ENCODE results near the gene TLR8. TPM values are rescaled to one million over a fixed set of nuclear protein-coding genes. Genes with fewer than 3 reads are reported as not detected.
A peak's percentile ranks its signal among the peaks of the same experiment; 100 is the strongest.
"Not testable (repeated sequence)": the region's sequence is repeated elsewhere in the genome, so short reads cannot be mapped to it uniquely, and the experiment has no call there.

Gene TLR8
- total RNA-seq, 2 donors from 2014 or later: 0.41 to 2.4 TPM

DNA sequence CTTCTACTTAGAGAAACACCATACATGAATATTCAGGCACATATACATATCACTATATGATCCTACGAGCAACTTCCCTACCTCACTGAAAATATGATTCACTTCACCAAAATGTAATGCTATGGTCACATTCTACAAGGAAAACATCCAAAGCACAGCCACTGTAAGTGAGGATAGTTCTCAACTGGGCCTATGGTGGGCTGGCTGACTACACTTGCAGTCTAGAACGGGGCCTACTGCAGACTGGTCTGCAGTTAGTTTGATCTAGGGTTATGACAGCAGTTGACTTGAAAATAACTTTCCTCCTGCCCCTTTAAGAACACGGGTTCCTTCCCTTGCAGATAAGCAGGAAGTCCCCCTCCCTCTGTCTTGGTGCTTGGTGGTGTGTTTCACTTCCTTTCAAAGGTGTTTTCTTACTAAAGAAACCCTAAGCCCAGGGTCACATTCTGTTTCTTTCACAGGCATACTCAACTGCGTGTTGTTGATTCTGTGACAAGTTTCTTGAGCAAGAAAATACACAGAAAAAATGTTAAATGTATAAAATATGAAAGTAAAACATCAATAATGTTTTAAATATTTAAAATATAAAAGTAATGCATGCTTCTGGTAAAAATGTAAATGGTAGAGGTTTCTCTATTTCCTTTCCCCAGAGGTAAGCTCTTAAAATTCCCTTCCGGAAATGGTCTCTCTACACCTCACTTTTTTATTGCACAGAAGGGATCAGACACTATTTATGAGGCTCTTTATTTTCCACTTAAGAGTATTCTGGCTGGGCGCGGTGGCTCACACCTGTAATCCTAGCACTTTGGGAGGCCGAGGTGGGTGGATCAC lies 50.5 kb downstream of the TLR8 start:
- DNase-seq (ENCODE audit: low spot score): no peak
- Histone ChIP-seq H3K27me3 (no peaks in the 10 kb centered on the region), H3K27ac (peak overlapping the region; percentile 55), H3K36me3 (no peaks in the 10 kb centered on the region), H3K9me3 (no peaks in the 10 kb centered on the region), H3K4me1 (peaks cover 0 to 14% of the 10 kb centered on the region in 2 donors), H3K4me3 (no peak overlapping the region)
- TF ChIP-seq CTCF (IDR thresholded peaks at IDR 0.05): no peak

DNA sequence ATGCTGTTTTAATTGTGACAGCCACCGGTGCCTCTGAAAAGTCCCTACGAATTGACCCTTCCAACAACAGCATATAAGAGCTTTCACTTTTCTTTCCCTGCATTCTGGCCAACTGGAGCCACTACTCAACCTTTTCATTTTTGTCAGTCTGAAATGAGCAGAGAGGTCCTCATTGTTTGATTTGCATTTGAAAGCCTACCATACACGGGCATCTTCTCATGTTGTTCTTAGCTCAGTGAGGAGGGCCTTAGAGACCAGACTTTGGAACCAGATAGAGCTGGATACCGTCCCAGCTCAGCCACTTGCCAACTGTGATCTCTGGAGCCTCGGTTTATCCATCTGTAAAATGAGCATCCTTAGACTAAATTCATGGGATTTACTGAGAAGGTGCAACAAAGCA lies 51.6 kb downstream of the TLR8 start:
- H3K27ac ChIP-seq: no peak overlapping the region
- no peak for DNase-seq (ENCODE audit: low spot score)
- TF ChIP-seq CTCF (IDR thresholded peaks at IDR 0.05): no peak
- H3K27me3 ChIP-seq: no peaks in the 10 kb centered on the region
- peaks cover 0 to 14% of the 10 kb centered on the region in 2 donors for H3K4me1 ChIP-seq
- H3K4me3 ChIP-seq: no peak overlapping the region
- no peaks in the 10 kb centered on the region for H3K36me3 ChIP-seq
- no peaks in the 10 kb centered on the region for H3K9me3 ChIP-seq

DNA sequence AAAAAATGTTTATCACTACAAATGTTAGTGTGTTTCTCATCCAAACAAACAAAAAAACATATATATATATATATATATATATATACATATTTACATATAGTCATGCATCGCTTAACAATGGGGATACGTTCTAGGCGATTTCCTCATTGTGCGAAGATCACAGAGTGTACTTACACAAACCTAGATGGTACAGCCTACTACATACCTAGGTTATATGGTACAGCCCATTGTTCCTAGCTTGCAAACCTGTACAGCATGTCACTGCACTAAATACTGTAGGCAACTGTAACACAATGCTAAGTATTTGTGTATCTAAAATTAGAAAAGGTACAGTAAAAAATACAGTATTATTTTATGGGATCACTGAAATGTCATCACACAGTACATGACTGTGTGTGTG lies 52.0 kb downstream of the TLR8 start:
- no peak for TF ChIP-seq CTCF (IDR thresholded peaks at IDR 0.05)
- Histone ChIP-seq H3K4me1 (peaks cover 0 to 14% of the 10 kb centered on the region in 2 donors), H3K36me3 (no peaks in the 10 kb centered on the region), H3K9me3 (no peaks in the 10 kb centered on the region), H3K4me3 (no peak overlapping the region), H3K27ac (no peak overlapping the region), H3K27me3 (no peaks in the 10 kb centered on the region)
- DNase-seq (ENCODE audit: low spot score): no peak

DNA sequence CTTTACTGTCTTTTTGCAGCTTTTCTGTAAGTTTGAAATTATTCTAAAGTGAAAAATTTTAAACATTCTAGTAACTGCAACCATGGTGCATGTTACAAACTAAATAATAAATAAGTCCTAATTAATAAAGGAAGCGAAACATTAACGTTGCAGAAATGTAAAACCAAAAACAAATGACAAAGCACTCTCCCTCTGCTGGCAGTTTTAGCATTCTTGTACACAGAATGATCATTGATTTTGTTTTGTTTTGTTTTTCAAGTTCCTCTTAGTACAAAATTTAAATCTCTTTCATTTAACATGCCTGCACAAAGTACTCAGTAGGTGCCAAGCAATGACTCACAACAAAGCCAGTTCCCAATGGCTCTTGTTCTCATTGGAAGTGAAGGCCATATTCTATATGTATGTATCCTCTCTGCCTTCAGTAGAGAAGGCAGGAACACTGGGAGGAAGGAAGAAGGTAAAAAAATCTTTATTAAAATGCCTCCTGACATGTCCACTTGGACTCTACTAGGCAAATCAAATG lies 54.8 kb downstream of the TLR8 start:
- Histone ChIP-seq H3K36me3 (no peaks in the 10 kb centered on the region), H3K4me3 (no peak overlapping the region), H3K4me1 (peaks cover 0 to 8% of the 10 kb centered on the region in 2 donors), H3K9me3 (no peaks in the 10 kb centered on the region), H3K27me3 (no peaks in the 10 kb centered on the region), H3K27ac (no peak overlapping the region)
- DNase-seq (ENCODE audit: low spot score): no peak
- no peak for TF ChIP-seq CTCF (IDR thresholded peaks at IDR 0.05)

GRCh38 chrX:12962041-12962504 lies 55.7 kb downstream of the TLR8 start:
- Histone ChIP-seq H3K4me3 (no peak overlapping the region), H3K9me3 (no peaks in the 10 kb centered on the region), H3K27me3 (no peaks in the 10 kb centered on the region), H3K36me3 (no peaks in the 10 kb centered on the region), H3K27ac (no peak overlapping the region), H3K4me1 (peaks cover 0 to under 1% of the 10 kb centered on the region in 2 donors)
- TF ChIP-seq CTCF (IDR thresholded peaks at IDR 0.05): no peak
- no peak for DNase-seq (ENCODE audit: low spot score)

DNA sequence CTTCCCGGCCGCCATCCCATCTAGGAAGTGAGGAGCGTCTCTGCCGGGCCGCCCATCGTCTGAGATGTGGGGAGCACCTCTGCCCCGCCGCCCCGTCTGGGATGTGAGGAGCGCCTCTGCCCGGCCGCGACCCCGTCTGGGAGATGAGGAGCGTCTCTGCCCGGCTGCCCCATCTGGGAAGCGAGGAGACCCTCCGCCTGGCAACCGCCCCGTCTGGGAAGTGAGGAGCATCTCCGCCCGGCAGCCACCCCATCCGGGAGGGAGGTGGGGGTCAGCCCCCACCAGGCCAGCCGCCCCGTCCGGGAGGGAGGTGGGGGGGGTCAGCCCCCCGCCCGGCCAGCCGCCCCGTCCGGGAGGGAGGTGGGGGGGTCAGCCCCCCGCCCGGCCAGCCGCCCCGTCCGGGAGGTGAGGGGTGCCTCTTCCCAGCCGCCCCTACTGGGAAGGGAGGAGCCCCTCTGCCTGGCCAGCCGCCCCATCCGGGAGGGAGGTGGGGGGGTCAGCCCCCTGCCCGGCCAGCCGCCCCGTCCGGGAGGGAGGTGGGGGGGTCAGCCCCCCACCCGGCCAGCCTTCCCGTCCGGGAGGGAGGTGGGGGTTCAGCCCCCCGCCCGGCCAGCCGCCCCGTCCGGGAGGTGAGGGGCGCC lies 56.9 kb downstream of the TLR8 start:
- not testable (repeated sequence) for H3K9me3 ChIP-seq; H3K36me3 ChIP-seq; H3K27me3 ChIP-seq; H3K27ac ChIP-seq; DNase-seq (ENCODE audit: low spot score); H3K4me1 ChIP-seq; H3K4me3 ChIP-seq

Measured in right atrium auricular region (tissue), 2 donors.